HPDE6-E6E7 (cell line): Measurements from ENCODE around the gene FAU.
"Not testable (repeated sequence)": the region's sequence is repeated elsewhere in the genome, so short reads cannot be mapped to it uniquely, and the experiment has no call there.

Experiments
- DNase-seq: peaks from one replicate; pipeline ENCODE4 v3.0.0; 2011; ENCODE audit warnings: missing footprints; ENCODE audit errors: extremely low spot score

The FAU gene

GRCh38 chr11:65120831-65121230 lies 1.1 kb downstream of the FAU start:
- no peak for DNase-seq

- DNase-seq = no peak
These were observed 2.3 kb downstream of the FAU start for GRCh38 chr11:65119670-65119995.

GRCh38 chr11:65118891-65119669 lies 2.9 kb downstream of the FAU start:
- not testable (repeated sequence) for DNase-seq

GRCh38 chr11:65118097-65118837 lies 3.7 kb downstream of the FAU start:
- no peak for DNase-seq

GRCh38 chr11:65117206-65118096 lies 4.5 kb downstream of the FAU start, which contains the start of gene ZNHIT2:
ZNHIT2 (minus strand) TSS chr11:65117701; CDS start chr11:65117653, 48 bp downstream.
- peak; percentile 84 for DNase-seq

GRCh38 chr11:65116370-65117205 lies 5.3 kb downstream of the FAU start:
- DNase-seq = no peak

GRCh38 chr11:65115361-65116082 lies 6.4 kb downstream of the FAU start:
- no peak for DNase-seq

GRCh38 chr11:65114538-65115171 lies 7.3 kb downstream of the FAU start:
- no peak for DNase-seq

GRCh38 chr11:65113839-65114238 lies 8.1 kb downstream of the FAU start:
- no peak for DNase-seq

- no peak for DNase-seq
These were observed 8.6 kb downstream of the FAU start for GRCh38 chr11:65113361-65113756.

- no peak for DNase-seq
These were observed 9.2 kb downstream of the FAU start for GRCh38 chr11:65112546-65113360.

GRCh38 chr11:65111744-65112545 lies 10.0 kb downstream of the FAU start, which contains the start of gene TM7SF2:
TM7SF2 (plus strand) TSS chr11:65111872; CDS start chr11:65112016, 144 bp downstream.
- peak; percentile 94 for DNase-seq

GRCh38 chr11:65111159-65111743 lies 10.7 kb downstream of the FAU start:
- no peak for DNase-seq

- peak; percentile 86 for DNase-seq
These were observed 11.5 kb downstream of the FAU start for GRCh38 chr11:65110354-65110861.

- DNase-seq = no peak
These were observed 12.4 kb downstream of the FAU start for GRCh38 chr11:65109231-65110198.

GRCh38 chr11:65108469-65109123 lies 13.3 kb downstream of the FAU start:
- DNase-seq = no peak
